Measurements from ENCODE around the gene HDGFL1.

HDGFL1 gene

DNA sequence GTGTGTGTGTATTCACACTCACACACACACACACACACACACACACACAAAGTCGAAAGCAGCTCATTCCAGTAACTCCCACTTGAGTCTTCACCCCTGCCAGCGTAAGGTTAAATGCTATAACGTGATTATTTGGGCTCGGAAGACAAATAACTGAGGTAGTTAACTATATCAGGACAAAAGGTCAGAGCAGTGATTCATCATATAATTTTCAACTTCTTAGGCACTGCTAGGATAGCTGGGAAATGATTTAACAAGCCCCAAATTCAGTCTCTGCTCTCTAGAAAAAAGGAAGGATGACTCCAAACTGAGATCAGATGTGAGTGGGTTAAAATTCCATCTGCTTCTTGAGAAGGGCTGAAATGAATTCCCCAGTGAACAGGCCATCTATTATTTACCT, 30.7 kb downstream of the HDGFL1 start:
- H3K4me3 ChIP-seq (ENCODE audit: insufficient read depth, low read length, poor library complexity, severe bottlenecking): no peak overlapping the region
- H3K9me3 ChIP-seq (ENCODE audit: insufficient read depth, low read length): no peaks in the 10 kb centered on the region
- no peaks in the 10 kb centered on the region for H3F3A ChIP-seq (ENCODE audit: insufficient read depth)
- TF ChIP-seq CTCF (IDR thresholded peaks at IDR 0.05; ENCODE audit: insufficient read depth, low read length, poor library complexity, severe bottlenecking) (no peak), EZH2phosphoT487 (conservative IDR thresholded peaks at IDR 0.05; ENCODE audit: low read length) (no peak)
- H3K9me2 ChIP-seq (replicated peaks; ENCODE audit: insufficient read depth, low read length): no peaks in the 10 kb centered on the region; the same call in 1 of the 2 replicates
- H3K36me3 ChIP-seq (ENCODE audit: low read length): no peaks in the 10 kb centered on the region
- H3K4me2 ChIP-seq (ENCODE audit: low read depth, low read length, poor library complexity, severe bottlenecking): no peak overlapping the region
- no peak overlapping the region for H2AFZ ChIP-seq (ENCODE audit: low read depth, low read length, severe bottlenecking)
- H4K20me1 ChIP-seq (ENCODE audit: low read depth, low read length): no peaks in the 10 kb centered on the region
- H3K9ac ChIP-seq (ENCODE audit: low read length): no peak overlapping the region
- no peaks in the 10 kb centered on the region for H3K27me3 ChIP-seq (ENCODE audit: low read length)
- no peak overlapping the region for H3K27ac ChIP-seq (ENCODE audit: low read depth, low read length)
- no peaks in the 10 kb centered on the region for H3K79me2 ChIP-seq (ENCODE audit: insufficient read depth, low read length)

DNA sequence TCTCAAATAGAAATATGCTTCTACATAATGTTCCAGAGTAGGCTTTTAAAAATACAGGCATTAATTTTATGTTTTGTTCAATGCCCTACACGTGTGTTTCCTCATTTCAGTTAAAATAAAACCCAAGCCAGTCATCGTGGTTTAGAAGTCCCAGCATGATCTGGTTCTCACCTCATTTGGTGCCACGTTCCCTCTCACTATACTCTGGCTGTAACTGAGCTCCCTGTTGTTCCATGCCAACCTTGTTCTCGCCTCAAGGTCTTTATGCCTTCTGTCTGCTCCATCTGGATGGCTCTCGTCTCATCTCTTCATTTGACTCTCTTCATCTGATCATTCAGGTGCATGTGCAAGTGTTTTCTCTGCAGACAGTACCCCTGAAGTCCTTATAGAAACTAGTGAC, 32.6 kb downstream of the HDGFL1 start:
- no peak overlapping the region for H3K9ac ChIP-seq (ENCODE audit: low read length)
- H3K79me2 ChIP-seq (ENCODE audit: insufficient read depth, low read length): no peaks in the 10 kb centered on the region
- TF ChIP-seq CTCF (IDR thresholded peaks at IDR 0.05; ENCODE audit: insufficient read depth, low read length, poor library complexity, severe bottlenecking) (no peak), EZH2phosphoT487 (conservative IDR thresholded peaks at IDR 0.05; ENCODE audit: low read length) (no peak)

DNA sequence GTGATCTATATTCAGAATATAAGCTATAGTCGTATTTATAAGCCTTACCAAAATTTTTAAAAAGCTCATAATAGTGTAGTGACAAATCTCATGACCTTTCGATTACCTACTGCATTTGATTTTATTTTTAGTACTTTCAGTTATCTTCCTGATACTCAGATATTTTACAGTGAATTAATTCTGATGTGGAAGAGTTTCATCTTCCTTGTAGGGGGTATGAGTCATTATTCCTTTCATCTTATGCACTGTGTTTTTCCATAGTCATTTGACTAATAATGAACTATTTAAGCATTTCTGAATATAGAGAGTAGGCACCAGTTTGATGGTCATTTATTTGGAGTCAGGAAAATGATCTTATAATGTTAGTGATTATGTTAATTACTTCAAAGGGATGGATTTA, 36.4 kb downstream of the HDGFL1 start:
- no peaks in the 10 kb centered on the region; the same call in 1 of the 2 replicates for H4K20me1 ChIP-seq (ENCODE audit: low read depth, low read length)
- H3K4me3 ChIP-seq (ENCODE audit: insufficient read depth, low read length, poor library complexity, severe bottlenecking): no peak overlapping the region
- no peak overlapping the region for H2AFZ ChIP-seq (ENCODE audit: low read depth, low read length, severe bottlenecking)
- H3K27ac ChIP-seq (ENCODE audit: low read depth, low read length): no peak overlapping the region
- no peaks in the 10 kb centered on the region for H3K27me3 ChIP-seq (ENCODE audit: low read length)
- no peak overlapping the region for H3K4me2 ChIP-seq (ENCODE audit: low read depth, low read length, poor library complexity, severe bottlenecking)
- H3K9me3 ChIP-seq (ENCODE audit: insufficient read depth, low read length): no peaks in the 10 kb centered on the region
- no peaks in the 10 kb centered on the region for H3F3A ChIP-seq (ENCODE audit: insufficient read depth)
- no peaks in the 10 kb centered on the region for H3K79me2 ChIP-seq (ENCODE audit: insufficient read depth, low read length)
- no peak overlapping the region for H3K9ac ChIP-seq (ENCODE audit: low read length)
- H3K36me3 ChIP-seq (ENCODE audit: low read length): no peaks in the 10 kb centered on the region
- no peaks in the 10 kb centered on the region for H3K9me2 ChIP-seq (replicated peaks; ENCODE audit: insufficient read depth, low read length)
- no peak for TF ChIP-seq EZH2phosphoT487 (conservative IDR thresholded peaks at IDR 0.05; ENCODE audit: low read length)
- no peak for TF ChIP-seq CTCF (IDR thresholded peaks at IDR 0.05; ENCODE audit: insufficient read depth, low read length, poor library complexity, severe bottlenecking)

More for the DNA sequence above, 32.6 kb downstream of the HDGFL1 start:
- Histone ChIP-seq H2AFZ (ENCODE audit: low read depth, low read length, severe bottlenecking) (no peak overlapping the region), H3K27ac (ENCODE audit: low read depth, low read length) (no peak overlapping the region), H3K9me2 (replicated peaks; ENCODE audit: insufficient read depth, low read length) (no peaks in the 10 kb centered on the region), H3K27me3 (ENCODE audit: low read length) (no peaks in the 10 kb centered on the region), H3K36me3 (ENCODE audit: low read length) (no peaks in the 10 kb centered on the region), H4K20me1 (ENCODE audit: low read depth, low read length) (no peaks in the 10 kb centered on the region), H3K9me3 (ENCODE audit: insufficient read depth, low read length) (no peaks in the 10 kb centered on the region), H3K4me2 (ENCODE audit: low read depth, low read length, poor library complexity, severe bottlenecking) (no peak overlapping the region), H3K4me3 (ENCODE audit: insufficient read depth, low read length, poor library complexity, severe bottlenecking) (no peak overlapping the region), H3F3A (ENCODE audit: insufficient read depth) (no peaks in the 10 kb centered on the region)
